K562 (cell line): Measurements from ENCODE around the gene HOXD1. TPM values are rescaled to one million over a fixed set of nuclear protein-coding genes. Genes with fewer than 3 reads are reported as not detected.

Experiments used
- ATAC-seq: fragments of 200-7000 bp; cut with Tn5 transposase; 3 replicates; pipeline ENCODE4 v1.9.1; 2020; ENCODE audit warnings: moderate library complexity
- BruUV-seq: library from RNA; stranded (reverse); fragments of 400-500 nt; replicated peaks from 2 replicates; lab custom pipeline; 2021; lab: Mats Ljungman, UMichigan
- CTCF ChIA-PET: fragments of 300-600 bp; formaldehyde crosslinking; extraction: SDS; loops from one replicate; lab custom pipeline; 2021; ENCODE audit warnings: low intra/inter-chr PET ratio; lab: Yijun Ruan, JAX
- POLR2A ChIA-PET: fragments of 300-600, 350-650 bp; sonication (Branson Sonifier 250); formaldehyde crosslinking; extraction: SDS; loops from one replicate; lab custom pipeline; 2021; ENCODE audit warnings: antibody characterized with exemption, inconsistent platforms; lab: Yijun Ruan, JAX
- DNase-seq, 4 experiments: peaks; one replicate each; pipeline versions ENCODE4 v3.0.0 to v3.0.0-alpha.2; 2011 to 2018; ENCODE audit warnings: low spot score in 3 of 4, mixed read lengths in 3 of 4; ENCODE audit errors: extremely low read depth in 1 of 4
- FAIRE-seq: peaks from 2 replicates; lab custom pipeline; 2011; peaks lifted over from hg19 to GRCh38; lab: Jason Lieb, UNC
- H2AFZ ChIP-seq: 2 replicates; pipeline ENCODE4 v1.6.0; 2011; ENCODE audit warnings: low read depth, low read length, control low read depth, inconsistent platforms
- H3K27ac ChIP-seq: fragments of 200-600 bp; 3 replicates; pipeline ENCODE4 v1.8.0; 2011; ENCODE audit warnings: low read depth, mild to moderate bottlenecking, control low read depth, inconsistent platforms, low read length, moderate library complexity, mixed read lengths; ENCODE audit errors: extremely low read depth
- H3K27me3 ChIP-seq, 2 experiments: fragments of 300-600 bp in 1 of 2; 2 replicates in 1 of 2; 3 replicates in 1 of 2; pipeline versions ENCODE4 v1.6.0 to v1.8.0; 2011; ENCODE audit warnings: inconsistent platforms in 2 of 2, low read length in 2 of 2, mild to moderate bottlenecking in 1 of 2, mixed read lengths in 1 of 2, moderate library complexity in 1 of 2; ENCODE audit not compliant: control insufficient read depth in 2 of 2, insufficient read depth in 2 of 2
- H3K36me3 ChIP-seq: fragments of 300-600 bp; 3 replicates; pipeline ENCODE4 v1.8.0; 2011; ENCODE audit warnings: mild to moderate bottlenecking, low read length, inconsistent platforms; ENCODE audit not compliant: control insufficient read depth, insufficient read depth
- H3K4me1 ChIP-seq, 2 experiments: fragments of 200-600 bp in 1 of 2; replicated peaks in 1 of 2; 2 replicates in 1 of 2; 3 replicates in 1 of 2; pipeline versions ENCODE4 v1.5.1 to v1.8.0; 2011; ENCODE audit warnings: inconsistent platforms in 2 of 2, low read length in 2 of 2, mild to moderate bottlenecking in 1 of 2, mixed read lengths in 1 of 2, moderate library complexity in 1 of 2; ENCODE audit not compliant: control insufficient read depth in 2 of 2, insufficient read depth in 2 of 2
- H3K4me2 ChIP-seq: 2 replicates; pipeline ENCODE4 v1.6.1; 2011; ENCODE audit warnings: low read length, control low read depth, inconsistent platforms, mixed read lengths; ENCODE audit not compliant: insufficient read depth
- H3K4me3 ChIP-seq: fragments of 200-600 bp; sonication (generic), shearing (Covaris generic); 2 replicates; pipeline ENCODE4 v1.5.1; 2016; ENCODE audit warnings: control low read depth, inconsistent platforms
- H3K79me2 ChIP-seq: fragments of 200-600 bp; 3 replicates; pipeline ENCODE4 v1.8.0; 2011; ENCODE audit warnings: low read length, inconsistent platforms; ENCODE audit not compliant: control insufficient read depth, insufficient read depth
- H3K9ac ChIP-seq, 2 experiments: 2 replicates each; pipeline versions ENCODE4 v1.6.0 to v1.6.1; 2011; ENCODE audit warnings: low read depth in 2 of 2, low read length in 2 of 2, control low read depth in 1 of 2, inconsistent platforms in 1 of 2, mild to moderate bottlenecking in 1 of 2, mixed read lengths in 1 of 2; ENCODE audit not compliant: insufficient read depth in 1 of 2
- H3K9me1 ChIP-seq: one replicate; pipeline ENCODE4 v1.6.0; 2011; ENCODE audit warnings: inconsistent platforms, mild to moderate bottlenecking, low read length, moderate library complexity; ENCODE audit not compliant: control insufficient read depth, insufficient read depth
- H3K9me3 ChIP-seq: replicated peaks from 2 replicates; pipeline ENCODE4 v1.5.1; 2011; ENCODE audit warnings: low read depth, low read length, inconsistent platforms; ENCODE audit not compliant: control insufficient read depth, insufficient read depth
- H4K20me1 ChIP-seq: replicated peaks from 2 replicates; pipeline ENCODE4 v1.6.1; 2011; ENCODE audit warnings: low read length, inconsistent platforms, mixed read lengths; ENCODE audit not compliant: control insufficient read depth, insufficient read depth
- BRD9 ChIP-seq: fragments of 450-650 bp; IDR thresholded peaks from 2 replicates; pipeline ENCODE4 v1.6.1; 2018; ENCODE audit warnings: low read depth; ENCODE audit not compliant: partially characterized antibody
- CREB1 ChIP-seq, 2 experiments: sonication (generic) in 1 of 2; formaldehyde crosslinking in 1 of 2; IDR thresholded peaks; 2 replicates each; pipeline versions ENCODE4 v1.6.1 to v1.8.0; 2012 to 2022; ENCODE audit warnings: inconsistent platforms in 1 of 2, mild to moderate bottlenecking in 1 of 2, missing genetic modification reagents in 1 of 2, moderate library complexity in 1 of 2
- ETV1 ChIP-seq: fragments of 450-650 bp; conservative IDR thresholded peaks from 2 replicates; pipeline ENCODE4 v1.6.1; 2016; ENCODE audit warnings: missing genetic modification characterization, control low read depth, low read depth, missing compliant biosample characterization
- PRMT5 ChIP-seq: sonication (generic); formaldehyde crosslinking; IDR thresholded peaks from 2 replicates; pipeline ENCODE4 v1.5.0; 2020; ENCODE audit warnings: missing genetic modification reagents
- RBM14 ChIP-seq: fragments of 200-400 bp; formaldehyde crosslinking; IDR thresholded peaks from 2 replicates; pipeline ENCODE4 v1.6.1; 2018; ENCODE audit warnings: low read depth, mild to moderate bottlenecking, low read length, moderate library complexity, borderline replicate concordance; ENCODE audit not compliant: insufficient read depth
- ZNF76 ChIP-seq: fragments of 250-450 bp; sonication (Bioruptor Pico); IDR thresholded peaks from 2 replicates; pipeline ENCODE4 v1.4.0; 2020; ENCODE audit warnings: mild to moderate bottlenecking, moderate library complexity, borderline replicate concordance
- ZNF778 ChIP-seq: fragments of 450-650 bp; formaldehyde crosslinking; IDR thresholded peaks from 2 replicates; pipeline ENCODE4 v1.4.0; 2020; ENCODE audit warnings: mild to moderate bottlenecking, moderate library complexity
- WGBS: fragments of 100-300 bp; shearing (Covaris generic); methylation state at CpG from one replicate; pipeline ENCODE4 v1.1.6; 2016; ENCODE audit warnings: low coverage, mixed read lengths; ENCODE audit not compliant: insufficient coverage; ENCODE audit errors: missing lambda C conversion rate; 5-methylcytosine and 5-hydroxymethylcytosine counted together
- in situ Hi-C: fragments of 300-500 bp; cut with MboI; formaldehyde crosslinking; loops from 4 replicates; pipeline ENCODE4 v1.15.0; 2018; ENCODE audit warnings: inconsistent platforms, mixed read lengths
- intact Hi-C: fragments of 100-400 bp; cut with micrococcal nuclease; formaldehyde crosslinking; loops from 2 replicates; pipeline ENCODE4 v1.14.2; 2022
- polyA plus RNA-seq, 8 experiments: library from polyadenylated mRNA; depleted of rRNA in 4 of 8; stranded (reverse) in 5 of 8; unstranded in 3 of 8; fragments of >200 nt; fragmentation: Nextera tagmentation in 2 of 8; fragmentation: Illumina TruSeq in 1 of 8; extraction: Ambion mirVana in 2 of 8; extraction: Trizol in 1 of 8; gene quantifications; 2 replicates each; pipeline versions ENCODE4 v1.2.1 to v1.2.3, GENCODE V29; 2011 to 2014; ENCODE audit warnings: inconsistent platforms in 1 of 8, missing spikeins in 1 of 8
- total RNA-seq, 7 experiments: library from RNA; depleted of rRNA in 6 of 7; stranded (reverse); fragments of >200 nt in 6 of 7; fragmentation: Illumina TruSeq in 2 of 7; extraction: Trizol in 2 of 7; gene quantifications; 2 replicates each; pipeline versions ENCODE4 v1.2.1 to v1.2.3, GENCODE V29; 2011 to 2021; ENCODE audit warnings: low replicate concordance in 1 of 7
- TF ChIP-seq, protein P1 (sequence below): fragments of 450-650 bp; formaldehyde crosslinking; IDR thresholded peaks from 2 replicates; pipeline ENCODE4 v1.4.0; 2020; ENCODE audit warnings: mild to moderate bottlenecking
- TF ChIP-seq, protein P2 (sequence below): fragments of 450-650 bp; formaldehyde crosslinking; IDR thresholded peaks from 2 replicates; pipeline ENCODE4 v1.4.0; 2020; ENCODE audit warnings: mild to moderate bottlenecking, mixed read lengths

The HOXD1 gene
- total and polyA plus RNA-seq, 9 of the 15 experiments (the other 6 are each of a cell fraction or from before 2014, with no cell fraction given): not detected

DNA sequence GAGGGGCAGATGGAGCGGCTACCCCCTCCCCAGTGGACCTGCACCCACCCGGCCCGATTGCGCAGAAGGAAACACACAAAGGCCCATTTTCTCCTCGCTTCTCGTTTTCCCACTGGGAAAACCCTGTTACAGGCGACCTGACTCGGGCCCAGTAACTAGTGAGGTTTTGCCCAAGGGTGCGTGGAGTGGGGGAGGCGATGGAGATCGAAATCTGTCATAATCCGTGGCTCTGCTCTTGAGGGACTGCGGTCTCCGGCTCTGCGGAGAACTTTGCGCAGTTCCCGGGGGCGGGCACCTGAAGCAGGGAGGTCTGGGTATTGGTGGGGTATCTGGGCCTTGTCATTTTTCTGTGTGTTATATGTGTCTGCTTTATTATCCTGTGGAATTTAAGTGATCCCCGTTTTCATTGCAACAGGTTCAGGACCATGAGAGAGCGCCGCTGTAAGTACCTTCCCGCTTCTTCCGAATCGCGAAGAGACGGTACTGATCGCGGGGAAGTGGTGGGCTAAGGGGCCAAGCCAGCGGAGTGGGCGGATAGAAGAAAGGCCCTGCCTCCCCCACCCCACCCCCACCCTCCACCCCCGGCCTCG, 41.2 kb upstream of the HOXD1 start (continued):
- TF ChIP-seq ZNF778 (no peak), ZNF76 (no peak), ETV1 (no peak), PRMT5 (CRISPR knock-in tag) (no peak)
- TF ChIP-seq, protein P1, sequence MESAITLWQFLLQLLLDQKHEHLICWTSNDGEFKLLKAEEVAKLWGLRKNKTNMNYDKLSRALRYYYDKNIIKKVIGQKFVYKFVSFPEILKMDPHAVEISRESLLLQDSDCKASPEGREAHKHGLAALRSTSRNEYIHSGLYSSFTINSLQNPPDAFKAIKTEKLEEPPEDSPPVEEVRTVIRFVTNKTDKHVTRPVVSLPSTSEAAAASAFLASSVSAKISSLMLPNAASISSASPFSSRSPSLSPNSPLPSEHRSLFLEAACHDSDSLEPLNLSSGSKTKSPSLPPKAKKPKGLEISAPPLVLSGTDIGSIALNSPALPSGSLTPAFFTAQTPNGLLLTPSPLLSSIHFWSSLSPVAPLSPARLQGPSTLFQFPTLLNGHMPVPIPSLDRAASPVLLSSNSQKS (CRISPR knock-in tag): no peak

DNA sequence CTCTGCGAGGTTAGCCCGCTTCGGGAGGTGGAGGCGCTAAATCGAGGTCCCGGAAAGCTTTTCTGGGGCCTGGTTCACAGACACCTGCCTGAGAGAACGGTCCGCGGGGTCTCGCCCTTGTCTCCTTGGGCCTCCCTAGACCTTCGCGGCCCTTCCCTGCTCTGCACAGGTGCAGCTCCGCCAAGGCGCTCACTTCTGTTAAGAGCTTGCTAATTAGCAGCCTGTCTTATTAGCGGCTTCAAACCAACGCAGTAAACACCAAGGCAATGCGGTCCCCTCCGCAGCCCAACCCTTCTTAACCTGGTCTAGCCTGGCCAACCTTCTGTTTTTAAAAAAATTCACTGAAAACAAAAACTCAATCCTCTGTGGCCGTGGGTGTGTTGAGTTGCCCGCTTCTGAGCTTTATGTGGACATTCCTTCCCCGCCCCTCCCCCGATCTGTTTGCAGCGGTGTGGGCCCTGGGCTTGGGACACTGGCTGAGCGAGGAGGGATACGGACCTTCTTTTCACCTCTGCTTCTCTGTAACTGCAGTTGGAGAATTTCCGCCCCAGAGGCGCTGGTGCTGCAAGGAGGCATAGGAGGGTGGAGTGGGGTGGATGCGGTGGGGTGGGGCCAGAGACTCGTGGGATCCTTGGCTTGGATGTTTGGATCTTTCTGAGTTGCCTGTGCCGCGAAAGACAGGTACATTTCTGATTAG, 40.5 kb upstream of the HOXD1 start:
- no peak overlapping the region for H2AFZ ChIP-seq
- H3K4me2 ChIP-seq: no peak overlapping the region
- in situ Hi-C loops (loop anchor here (25.0 kb wide), 2 partner anchors 664 to 1614 kb away; no protein-coding TSS in a partner anchor), intact Hi-C loops (loop anchor here (10.0 kb wide), 2 partner anchors 227 to 1607 kb away; no protein-coding TSS in a partner anchor)
- BruUV-seq: no TSS peak
- H3K9ac ChIP-seq: no peak overlapping the region
- peaks cover 0 to 10% of the 10 kb centered on the region in 2 experiments; a peak in 1 of 5 replicates for H3K4me1 ChIP-seq
- no peak for TF ChIP-seq CREB1 (IDR thresholded peaks at IDR 0.05)
- no peak for TF ChIP-seq CREB1 (CRISPR knock-in tag; IDR thresholded peaks at IDR 0.05)
- no peak for TF ChIP-seq BRD9
- TF ChIP-seq, protein P2, sequence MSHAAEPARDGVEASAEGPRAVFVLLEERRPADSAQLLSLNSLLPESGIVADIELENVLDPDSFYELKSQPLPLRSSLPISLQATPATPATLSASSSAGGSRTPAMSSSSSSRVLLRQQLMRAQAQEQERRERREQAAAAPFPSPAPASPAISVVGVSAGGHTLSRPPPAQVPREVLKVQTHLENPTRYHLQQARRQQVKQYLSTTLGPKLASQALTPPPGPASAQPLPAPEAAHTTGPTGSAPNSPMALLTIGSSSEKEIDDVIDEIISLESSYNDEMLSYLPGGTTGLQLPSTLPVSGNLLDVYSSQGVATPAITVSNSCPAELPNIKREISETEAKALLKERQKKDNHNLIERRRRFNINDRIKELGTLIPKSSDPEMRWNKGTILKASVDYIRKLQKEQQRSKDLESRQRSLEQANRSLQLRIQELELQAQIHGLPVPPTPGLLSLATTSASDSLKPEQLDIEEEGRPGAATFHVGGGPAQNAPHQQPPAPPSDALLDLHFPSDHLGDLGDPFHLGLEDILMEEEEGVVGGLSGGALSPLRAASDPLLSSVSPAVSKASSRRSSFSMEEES: no peak
- no peak for TF ChIP-seq RBM14
- FAIRE-seq: no peak
- ATAC-seq: no peak; the same call in 2 of the 3 replicates
- peaks cover 64 to 67% of the 10 kb centered on the region in 2 experiments for H3K27me3 ChIP-seq
- no peaks in the 10 kb centered on the region; the same call in 1 of the 2 replicates for H4K20me1 ChIP-seq
- no peaks in the 10 kb centered on the region for H3K9me3 ChIP-seq
- no peak overlapping the region for H3K27ac ChIP-seq
- H3K9me1 ChIP-seq: no peaks in the 10 kb centered on the region
- no peaks in the 10 kb centered on the region for H3K79me2 ChIP-seq
- 2% methylated on average over 28 of the region's 31 CpGs for WGBS
- ChIA-PET CTCF (interaction anchor here (0.6 to 1.0 kb wide), 2 partner anchors 203 to 1611 kb away, joined by 3 read pairs; no protein-coding TSS in a partner anchor), POLR2A (interaction anchor here (0.6 kb wide), 1 partner anchor 575 kb away, joined by 3 read pairs; no protein-coding TSS in a partner anchor)
- no peak for DNase-seq
- H3K36me3 ChIP-seq: no peaks in the 10 kb centered on the region
- no peak overlapping the region for H3K4me3 ChIP-seq
